Thyroid gland (tissue), 4 donors: ENCODE results near the gene TMEM258.

ENCODE experiments used
- POLR2A ChIP-seq, 2 donors: fragments of 450-650 bp; IDR thresholded peaks; one replicate each; pipeline ENCODE4 v1.6.1; 2017; ENCODE audit warnings: antibody characterized with exemption in 2 of 2, mild to moderate bottlenecking in 2 of 2, moderate library complexity in 1 of 2
- TF ChIP-seq, protein P1 (sequence below), 6 experiments: fragments of 200-600 bp in 3 of 6; fragments of 450-650 bp in 3 of 6; sonication (generic) in 3 of 6; IDR thresholded peaks; one replicate each; pipeline ENCODE4 v1.5.1; 2016 to 2019; ENCODE audit warnings: antibody characterized with exemption in 6 of 6, mild to moderate bottlenecking in 2 of 6, inconsistent platforms in 1 of 6, moderate library complexity in 1 of 6

DNA sequence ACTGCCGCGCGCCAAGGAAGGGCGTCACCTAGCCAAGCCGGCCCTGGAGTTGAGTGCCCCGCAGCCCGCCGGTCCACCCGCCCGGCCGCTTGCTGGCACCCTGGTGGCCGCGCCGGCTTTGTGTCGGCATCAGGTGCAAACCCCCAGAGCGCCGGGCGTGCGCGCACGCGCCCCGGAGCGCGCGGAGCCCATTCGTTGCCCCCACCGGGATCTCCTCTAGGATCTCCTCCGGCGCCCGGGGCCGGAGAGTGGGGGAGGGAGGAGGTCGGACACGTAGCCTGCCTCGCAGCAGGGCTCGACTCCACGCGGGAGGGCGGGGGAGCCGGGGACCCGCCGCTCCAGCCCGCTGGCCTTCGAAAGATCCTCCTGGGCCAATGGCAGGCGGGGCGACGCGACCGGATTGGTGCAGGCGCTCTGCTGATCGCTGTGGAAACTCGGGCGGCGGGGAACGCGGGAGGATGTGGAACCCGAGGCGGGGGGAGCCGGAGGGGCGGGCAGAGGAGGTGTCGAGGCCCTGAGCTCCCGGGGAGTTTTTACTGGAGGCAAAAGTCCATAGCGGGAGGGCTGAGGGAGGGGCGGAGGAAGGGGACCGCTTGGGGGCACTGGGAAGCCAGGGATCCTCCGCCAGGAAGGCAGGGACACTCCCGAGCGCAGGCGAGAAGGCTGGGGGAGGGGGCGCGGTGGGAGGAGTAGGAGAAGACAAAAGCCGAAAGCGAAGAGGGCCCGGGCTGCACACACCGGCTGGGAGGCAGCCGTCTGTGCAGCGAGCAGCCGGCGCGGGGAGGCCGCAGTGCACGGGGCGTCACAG is 35.4 kb upstream of the TMEM258 start, which contains the start of gene FADS2:
- TF ChIP-seq, protein P1, sequence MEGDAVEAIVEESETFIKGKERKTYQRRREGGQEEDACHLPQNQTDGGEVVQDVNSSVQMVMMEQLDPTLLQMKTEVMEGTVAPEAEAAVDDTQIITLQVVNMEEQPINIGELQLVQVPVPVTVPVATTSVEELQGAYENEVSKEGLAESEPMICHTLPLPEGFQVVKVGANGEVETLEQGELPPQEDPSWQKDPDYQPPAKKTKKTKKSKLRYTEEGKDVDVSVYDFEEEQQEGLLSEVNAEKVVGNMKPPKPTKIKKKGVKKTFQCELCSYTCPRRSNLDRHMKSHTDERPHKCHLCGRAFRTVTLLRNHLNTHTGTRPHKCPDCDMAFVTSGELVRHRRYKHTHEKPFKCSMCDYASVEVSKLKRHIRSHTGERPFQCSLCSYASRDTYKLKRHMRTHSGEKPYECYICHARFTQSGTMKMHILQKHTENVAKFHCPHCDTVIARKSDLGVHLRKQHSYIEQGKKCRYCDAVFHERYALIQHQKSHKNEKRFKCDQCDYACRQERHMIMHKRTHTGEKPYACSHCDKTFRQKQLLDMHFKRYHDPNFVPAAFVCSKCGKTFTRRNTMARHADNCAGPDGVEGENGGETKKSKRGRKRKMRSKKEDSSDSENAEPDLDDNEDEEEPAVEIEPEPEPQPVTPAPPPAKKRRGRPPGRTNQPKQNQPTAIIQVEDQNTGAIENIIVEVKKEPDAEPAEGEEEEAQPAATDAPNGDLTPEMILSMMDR (IDR thresholded peaks at IDR 0.05) = peak in 1 of 6 experiments; percentile 10
- TF ChIP-seq POLR2A (IDR thresholded peaks at IDR 0.05) = peak in 1 of 2 donors; percentile 17
